ENCODE measurements around the gene LEFTY2. TPM values are rescaled to one million over a fixed set of nuclear protein-coding genes. Genes with fewer than 3 reads are reported as not detected.
"Not testable (repeated sequence)": the region's sequence is repeated elsewhere in the genome, so short reads cannot be mapped to it uniquely, and the experiment has no call there.

LEFTY2 gene
- total RNA-seq, 2 donors from 2014 or later = not detected

GRCh38 chr1:225942574-225942973, 1.6 kb upstream of the LEFTY2 start:
- no peak overlapping the region for H3K4me3 Mint-ChIP-seq
- H3K4me1 Mint-ChIP-seq = no peaks in the 10 kb centered on the region
- no peaks in the 10 kb centered on the region for H3K36me3 Mint-ChIP-seq (ENCODE audit: low read depth)
- H3K27ac Mint-ChIP-seq = no peak overlapping the region
- no peaks in the 10 kb centered on the region for H3K9me3 Mint-ChIP-seq
- H3K27me3 Mint-ChIP-seq = peaks cover 7% of the 10 kb centered on the region
- ATAC-seq (replicated peaks) = no peak

DNA sequence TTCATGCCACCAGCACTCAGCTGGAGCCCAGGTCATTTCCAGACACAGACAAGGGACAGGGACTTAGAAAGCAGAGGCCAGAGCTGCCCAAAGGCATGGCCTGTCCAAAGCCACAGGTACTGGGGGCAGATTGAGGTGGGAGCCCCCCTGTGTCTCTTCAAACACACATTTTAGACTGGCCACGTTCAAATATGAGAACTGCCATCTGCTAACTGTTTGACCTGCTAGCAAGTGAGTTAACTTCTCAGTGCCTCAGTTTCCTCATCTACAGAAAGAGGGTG, 862 bp upstream of the LEFTY2 start:
- Mint-ChIP-seq H3K36me3 (ENCODE audit: low read depth) (no peaks in the 10 kb centered on the region), H3K4me3 (no peak overlapping the region)

DNA sequence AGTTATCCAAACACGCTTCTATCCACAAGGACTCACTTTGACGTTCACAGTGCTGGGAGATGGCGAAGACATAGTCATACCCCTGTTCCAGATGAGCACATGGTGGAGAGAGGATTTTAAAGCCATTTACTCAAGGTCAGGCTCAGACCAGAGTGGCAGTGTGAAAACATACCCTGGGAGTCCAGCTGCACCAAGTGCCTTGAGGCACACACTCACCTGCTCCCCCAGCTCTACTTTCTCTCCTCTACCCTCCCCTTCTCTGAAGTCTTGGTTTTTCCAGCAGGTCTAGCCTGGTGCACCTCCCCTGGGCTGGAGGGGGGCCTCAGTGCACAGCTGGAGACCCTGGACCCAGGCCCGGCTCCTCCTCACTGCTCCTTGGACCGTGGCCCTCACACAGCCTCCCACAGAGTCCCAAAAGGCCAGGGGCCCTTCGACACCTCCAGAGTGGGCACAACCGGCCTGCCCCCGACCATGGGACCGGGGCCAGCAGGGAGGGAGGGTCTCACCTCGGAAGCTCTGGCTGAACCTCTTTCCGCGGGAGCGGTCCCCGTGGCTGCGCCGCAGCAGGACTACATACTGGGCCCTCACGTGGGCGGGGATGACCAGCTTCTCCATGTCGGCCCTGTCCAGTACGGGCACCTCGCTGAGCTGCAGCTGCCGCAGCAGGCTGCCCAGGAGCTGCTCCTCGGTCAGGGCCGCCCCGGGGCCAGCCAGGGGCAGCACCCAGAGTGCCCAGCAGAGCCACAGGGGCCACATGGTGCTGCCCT, 452 bp downstream of the LEFTY2 start:
- ATAC-seq (replicated peaks) = no peak
- Mint-ChIP-seq H3K27me3 (peaks cover 4% of the 10 kb centered on the region), H3K36me3 (ENCODE audit: low read depth) (no peaks in the 10 kb centered on the region), H3K27ac (no peak overlapping the region), H3K4me1 (no peaks in the 10 kb centered on the region), H3K4me3 (no peak overlapping the region), H3K9me3 (no peaks in the 10 kb centered on the region)

More for the DNA sequence above, 862 bp upstream of the LEFTY2 start:
- H3K9me3 Mint-ChIP-seq = no peaks in the 10 kb centered on the region
- H3K4me1 Mint-ChIP-seq = no peaks in the 10 kb centered on the region
- H3K27me3 Mint-ChIP-seq = peaks cover 4% of the 10 kb centered on the region
- no peak for ATAC-seq (replicated peaks)
- no peak overlapping the region for H3K27ac Mint-ChIP-seq

GRCh38 chr1:225939939-225940310, 1.1 kb downstream of the LEFTY2 start:
- ATAC-seq (replicated peaks); H3K4me3 Mint-ChIP-seq; H3K4me1 Mint-ChIP-seq; H3K9me3 Mint-ChIP-seq; H3K36me3 Mint-ChIP-seq (ENCODE audit: low read depth); H3K27ac Mint-ChIP-seq; H3K27me3 Mint-ChIP-seq: not testable (repeated sequence)

GRCh38 chr1:225939097-225939938, 1.7 kb downstream of the LEFTY2 start:
- H3K36me3 Mint-ChIP-seq (ENCODE audit: low read depth); H3K27me3 Mint-ChIP-seq; H3K9me3 Mint-ChIP-seq; ATAC-seq (replicated peaks); H3K4me1 Mint-ChIP-seq; H3K4me3 Mint-ChIP-seq; H3K27ac Mint-ChIP-seq: not testable (repeated sequence)

DNA sequence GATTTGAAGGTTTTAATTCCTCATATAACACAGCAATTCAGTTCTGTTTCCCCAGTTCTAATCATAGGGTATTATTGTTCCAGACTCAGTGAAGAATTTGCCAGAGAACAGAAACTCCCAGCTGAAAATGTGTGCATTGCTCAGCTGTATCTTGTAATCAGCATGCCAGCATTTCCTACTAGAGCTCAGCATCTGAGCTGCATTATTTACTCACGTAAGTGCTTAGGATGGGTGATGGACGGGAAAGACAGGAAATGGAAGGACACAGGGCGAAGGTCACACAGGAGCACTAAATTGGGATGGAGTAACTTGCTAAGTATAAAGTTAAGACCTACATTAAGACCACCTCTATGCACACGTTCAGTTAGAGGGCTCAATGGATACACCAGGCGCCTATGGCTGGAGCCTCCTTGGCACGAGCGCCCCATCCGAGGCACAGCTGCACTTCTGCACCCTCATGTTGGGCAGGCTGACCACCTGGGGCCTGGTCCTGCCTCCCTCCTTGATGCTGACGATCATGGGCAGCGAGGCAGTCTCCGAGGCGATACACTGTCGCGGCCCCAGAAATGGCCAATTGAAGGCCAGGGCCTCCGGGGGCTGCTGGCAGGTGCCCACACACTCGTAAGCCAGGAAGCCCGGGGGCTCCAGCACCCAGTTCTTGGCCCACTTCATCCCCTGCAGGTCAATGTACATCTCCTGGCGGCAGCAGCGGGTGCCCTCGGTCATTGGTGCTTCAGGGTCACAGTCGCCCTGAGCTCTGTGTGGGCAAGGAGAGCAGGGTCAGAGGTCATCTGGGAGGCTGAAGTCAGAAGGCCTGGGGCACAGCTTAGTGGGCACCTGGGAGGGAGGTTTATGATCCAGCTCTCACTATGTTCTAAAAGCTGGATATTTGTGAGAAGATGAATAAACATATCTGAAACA, 3.7 kb downstream of the LEFTY2 start:
- Mint-ChIP-seq H3K9me3 (no peaks in the 10 kb centered on the region), H3K4me3 (no peak overlapping the region), H3K27me3 (peaks cover 4% of the 10 kb centered on the region), H3K36me3 (ENCODE audit: low read depth) (no peaks in the 10 kb centered on the region), H3K27ac (no peak overlapping the region), H3K4me1 (no peaks in the 10 kb centered on the region)
- no peak for ATAC-seq (replicated peaks)

DNA sequence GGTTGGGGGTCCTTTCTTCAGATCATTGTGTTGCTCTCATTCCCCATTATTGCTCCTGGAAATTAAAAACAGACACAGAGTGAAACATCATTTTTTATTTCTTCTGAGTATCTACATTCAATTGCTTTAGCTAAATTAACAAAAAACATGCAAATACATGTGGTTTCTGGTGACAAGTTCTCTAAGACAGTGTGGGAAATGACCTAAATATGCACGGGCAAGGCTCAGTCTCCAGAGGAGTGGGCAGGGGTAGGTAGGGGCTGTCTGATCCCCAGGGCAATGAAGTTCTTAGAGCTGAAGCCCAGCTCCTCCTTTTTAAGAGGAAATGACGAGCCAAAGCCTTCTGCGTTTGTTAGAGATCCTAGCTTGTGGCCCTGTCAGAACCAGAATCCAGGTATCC, 4.5 kb downstream of the LEFTY2 start:
- Mint-ChIP-seq H3K27me3 (peaks cover 4% of the 10 kb centered on the region), H3K36me3 (ENCODE audit: low read depth) (no peaks in the 10 kb centered on the region), H3K9me3 (no peaks in the 10 kb centered on the region), H3K4me1 (no peaks in the 10 kb centered on the region), H3K27ac (no peak overlapping the region), H3K4me3 (no peak overlapping the region)
- ATAC-seq (replicated peaks) = no peak

- not testable (repeated sequence) for H3K27me3 Mint-ChIP-seq, H3K4me1 Mint-ChIP-seq, H3K27ac Mint-ChIP-seq
These were observed 4.9 kb downstream of the LEFTY2 start for GRCh38 chr1:225936086-225936485.

DNA sequence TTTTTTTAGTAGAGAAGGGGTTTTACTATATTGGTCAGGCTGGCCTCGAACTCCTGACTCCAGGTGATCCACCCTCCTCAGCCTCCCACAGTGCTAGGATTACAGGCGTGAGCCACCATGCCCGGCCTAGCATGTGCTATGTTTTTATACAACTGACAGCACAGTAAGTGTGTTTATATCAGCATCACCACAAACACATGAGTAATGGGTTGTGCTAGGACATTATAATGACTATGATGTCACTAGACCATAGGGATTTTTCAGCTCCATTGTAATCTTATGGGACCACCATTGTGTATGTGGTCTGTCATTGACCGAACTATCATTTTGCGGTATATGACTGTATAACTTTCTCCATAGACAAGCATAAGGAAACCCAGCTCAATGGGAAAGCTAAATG, 6.3 kb downstream of the LEFTY2 start:
- no peaks in the 10 kb centered on the region for H3K9me3 Mint-ChIP-seq
- H3K4me3 Mint-ChIP-seq = no peak overlapping the region
- no peaks in the 10 kb centered on the region for H3K4me1 Mint-ChIP-seq
- ATAC-seq (replicated peaks) = no peak
- H3K27ac Mint-ChIP-seq = no peak overlapping the region
- H3K36me3 Mint-ChIP-seq (ENCODE audit: low read depth) = no peaks in the 10 kb centered on the region
- H3K27me3 Mint-ChIP-seq = no peaks in the 10 kb centered on the region

More at GRCh38 chr1:225936086-225936485, 4.9 kb downstream of the LEFTY2 start:
- not testable (repeated sequence) for ATAC-seq (replicated peaks); H3K36me3 Mint-ChIP-seq (ENCODE audit: low read depth); H3K9me3 Mint-ChIP-seq; H3K4me3 Mint-ChIP-seq

GRCh38 chr1:225933072-225933471, 7.9 kb downstream of the LEFTY2 start:
- Mint-ChIP-seq H3K27me3 (no peaks in the 10 kb centered on the region), H3K36me3 (ENCODE audit: low read depth) (no peaks in the 10 kb centered on the region), H3K4me1 (peaks cover 5% of the 10 kb centered on the region), H3K9me3 (no peaks in the 10 kb centered on the region), H3K4me3 (no peak overlapping the region), H3K27ac (no peak overlapping the region)
- ATAC-seq (replicated peaks) = peak; percentile 47

DNA sequence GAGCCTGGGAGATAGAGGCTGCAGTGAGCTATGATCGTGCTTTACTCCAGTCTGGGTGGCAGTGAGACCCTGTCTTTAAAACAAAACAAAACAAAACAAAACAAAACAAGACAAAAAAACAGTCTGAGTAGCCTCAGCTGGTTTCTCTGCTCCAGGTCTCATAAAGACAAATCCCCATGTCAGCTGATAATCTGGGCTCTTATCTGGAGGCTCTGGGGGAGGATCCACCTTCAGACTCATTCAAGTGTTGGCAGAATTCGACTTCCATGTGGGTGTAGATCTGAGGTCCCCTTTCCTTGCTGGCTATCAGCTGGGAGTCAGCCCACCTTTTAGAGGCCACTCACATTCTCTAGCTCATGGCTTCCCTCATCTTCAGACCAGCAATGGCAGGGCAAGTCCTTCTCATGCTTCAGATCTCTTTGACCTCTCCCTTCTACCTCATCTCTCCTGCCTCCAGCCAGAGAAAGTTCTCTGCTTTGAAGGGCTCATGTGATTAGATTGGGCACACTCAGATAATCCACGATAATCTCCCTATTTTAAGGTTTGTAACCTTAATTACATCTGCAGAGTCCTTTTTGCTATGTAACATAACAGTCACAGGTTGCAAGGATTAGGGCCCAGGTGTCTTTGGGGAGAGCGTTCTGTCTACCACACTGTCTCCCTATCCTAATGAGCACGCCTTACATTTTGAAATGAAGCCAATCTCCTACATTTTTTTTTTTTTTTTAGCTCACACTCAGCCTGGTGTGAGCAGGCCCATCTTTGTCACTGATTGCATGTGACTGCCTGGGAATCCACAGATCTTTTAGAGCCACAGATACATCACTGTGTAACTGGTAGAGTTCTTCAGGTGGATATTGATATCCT, 9.5 kb downstream of the LEFTY2 start:
- no peak overlapping the region for H3K4me3 Mint-ChIP-seq
- H3K27me3 Mint-ChIP-seq = no peaks in the 10 kb centered on the region
- no peak for ATAC-seq (replicated peaks)
- peak overlapping the region; percentile 61 for H3K27ac Mint-ChIP-seq
- H3K9me3 Mint-ChIP-seq = no peaks in the 10 kb centered on the region
- H3K36me3 Mint-ChIP-seq (ENCODE audit: low read depth) = no peaks in the 10 kb centered on the region
- peaks cover 6% of the 10 kb centered on the region for H3K4me1 Mint-ChIP-seq

GRCh38 chr1:225930566-225930965, 10.5 kb downstream of the LEFTY2 start:
- H3K27me3 Mint-ChIP-seq = no peaks in the 10 kb centered on the region
- ATAC-seq (replicated peaks) = no peak
- peaks cover 6% of the 10 kb centered on the region for H3K4me1 Mint-ChIP-seq
- no peaks in the 10 kb centered on the region for H3K36me3 Mint-ChIP-seq (ENCODE audit: low read depth)
- H3K4me3 Mint-ChIP-seq = no peak overlapping the region
- H3K27ac Mint-ChIP-seq = no peak overlapping the region
- no peaks in the 10 kb centered on the region for H3K9me3 Mint-ChIP-seq

DNA sequence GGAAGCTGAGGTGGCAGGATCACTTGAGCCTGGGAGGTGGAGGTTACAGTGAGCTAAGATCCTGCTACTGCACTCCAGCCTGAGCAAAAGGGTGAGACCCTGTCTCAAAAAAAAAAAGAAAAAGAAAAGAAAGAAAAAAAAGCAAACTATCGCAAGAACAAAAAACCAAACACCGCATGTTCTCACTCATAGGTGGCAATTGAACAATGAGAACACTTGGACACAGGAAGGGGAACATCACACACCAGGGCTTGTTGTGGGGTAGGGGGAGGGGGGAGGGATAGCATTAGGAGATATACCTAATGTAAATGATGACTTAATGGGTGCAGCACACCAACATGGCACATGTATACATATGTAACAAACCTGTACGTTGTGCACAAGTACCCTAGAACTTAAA, 11.6 kb downstream of the LEFTY2 start:
- Mint-ChIP-seq H3K4me3 (peak overlapping the region; percentile 52), H3K27ac (peak overlapping the region; percentile 81)
- not testable (repeated sequence) for H3K4me1 Mint-ChIP-seq; H3K27me3 Mint-ChIP-seq; H3K9me3 Mint-ChIP-seq; H3K36me3 Mint-ChIP-seq (ENCODE audit: low read depth); ATAC-seq (replicated peaks)

Data from activated T-helper 17 cell treated with anti-CD3 and anti-CD28 coated beads, Interleukin-2, amount 50 U/mL, for 72 hours (primary cell).